Epithelial cell of esophagus (primary cell): ENCODE results near the gene ADO.

ENCODE experiments used
- DNase-seq: peaks from one replicate; pipeline ENCODE4 v3.0.0; 2010; ENCODE audit warnings: low read depth
- H3K4me3 ChIP-seq: 2 replicates; pipeline ENCODE4 v1.5.1; 2011; ENCODE audit warnings: mild to moderate bottlenecking, low read length, control low read depth
- CTCF ChIP-seq: IDR thresholded peaks from 2 replicates; pipeline ENCODE4 v1.5.1; 2011; ENCODE audit warnings: low read depth, mild to moderate bottlenecking, low read length, control low read depth, inconsistent platforms; ENCODE audit not compliant: insufficient read depth; ENCODE audit errors: missing control alignments

Gene ADO

GRCh38 chr10:62805231-62806099 lies 945 bp downstream of the ADO start:
- DNase-seq, result peak; percentile 52
- peak overlapping the region; percentile 75 for H3K4me3 ChIP-seq
- TF ChIP-seq CTCF, result no peak

DNA sequence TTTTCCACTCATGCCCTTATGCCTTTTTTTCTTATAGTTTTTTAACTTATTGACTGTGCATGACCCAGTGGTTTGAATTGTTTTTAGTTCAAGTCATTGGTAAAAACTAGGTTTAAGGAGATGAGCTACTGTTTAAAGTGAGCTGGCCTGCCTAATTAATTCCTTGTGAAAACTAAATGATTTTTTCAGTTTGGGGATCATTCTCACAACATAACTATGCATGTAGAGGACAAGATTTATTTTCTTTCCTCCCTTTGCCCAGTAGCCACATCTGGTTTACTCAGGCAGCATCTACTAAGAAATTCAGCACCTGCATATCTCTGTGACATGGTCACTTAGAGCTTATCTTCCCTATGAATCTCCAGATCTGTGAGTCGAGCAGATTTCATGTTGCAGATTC lies 1.7 kb downstream of the ADO start:
- TF ChIP-seq CTCF, result no peak
- DNase-seq, result no peak
- H3K4me3 ChIP-seq, result peak overlapping the region; percentile 75

DNA sequence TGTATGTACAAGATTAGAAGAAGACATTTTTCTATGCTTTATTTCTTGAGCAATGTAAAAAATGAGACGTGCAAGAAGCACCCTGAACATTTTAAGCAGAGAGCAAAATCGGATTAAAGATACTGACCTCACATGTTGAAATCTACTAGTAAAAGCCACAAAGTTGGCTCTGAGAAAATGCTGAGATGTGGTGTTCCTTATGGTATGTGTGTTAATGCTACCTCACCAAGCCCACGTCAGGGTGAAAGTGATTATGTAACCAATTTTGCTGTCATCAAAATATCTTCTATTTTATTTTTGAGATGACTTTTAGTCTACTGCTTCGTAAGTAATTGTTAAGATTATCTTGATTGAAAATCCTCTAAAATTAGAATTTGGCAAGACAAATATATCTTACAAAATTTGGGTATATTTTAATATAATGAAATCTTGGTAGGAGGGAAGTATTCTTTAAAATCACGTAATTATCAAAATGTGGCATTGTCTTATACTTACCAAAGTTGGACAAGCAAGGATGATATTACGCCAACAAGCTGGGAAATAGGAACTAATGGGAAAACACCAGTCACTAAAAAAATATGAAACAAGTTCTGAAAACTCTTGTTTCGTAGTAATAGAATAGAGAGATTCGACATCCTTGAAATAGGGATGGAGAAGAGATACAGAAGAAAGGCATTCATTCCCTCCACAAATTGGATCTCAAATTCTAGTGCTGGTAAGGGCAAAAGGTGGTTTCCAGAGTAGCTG lies 5.8 kb downstream of the ADO start:
- no peak for TF ChIP-seq CTCF
- DNase-seq, result no peak
- no peak overlapping the region for H3K4me3 ChIP-seq

DNA sequence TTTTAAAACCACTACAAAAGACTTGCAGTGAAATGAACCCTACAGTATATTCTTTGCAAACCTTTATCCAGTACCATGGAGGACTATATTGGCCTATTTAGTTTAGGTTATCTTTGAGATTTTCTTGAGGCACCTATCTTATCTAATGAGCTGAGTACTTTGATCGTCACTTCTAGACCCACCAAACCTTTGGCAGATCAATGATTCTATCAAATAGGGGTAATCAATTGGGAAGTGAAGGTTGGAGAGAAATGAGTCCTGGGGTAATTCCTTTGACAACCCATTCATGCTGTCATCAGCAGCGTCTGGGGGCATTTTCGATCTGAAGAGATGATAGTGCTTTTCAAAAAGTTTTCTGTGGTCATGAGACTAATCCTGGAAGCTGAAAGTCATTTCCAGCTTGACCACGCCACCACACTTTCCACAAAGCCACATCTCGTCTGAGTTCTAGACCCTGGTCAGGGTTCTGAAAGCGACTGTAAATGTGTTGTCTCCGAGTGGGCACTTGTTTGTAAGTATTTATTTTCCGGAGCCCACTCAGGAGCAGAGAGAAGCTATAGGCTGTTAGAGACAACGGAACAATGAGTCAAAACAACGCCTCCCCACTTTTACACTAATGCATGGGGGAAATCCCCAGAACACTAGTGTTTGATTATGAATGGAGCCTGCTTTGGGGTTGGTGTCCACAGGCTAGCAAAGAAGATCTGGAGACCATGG lies 6.8 kb downstream of the ADO start:
- no peak for DNase-seq
- TF ChIP-seq CTCF, result no peak
- no peak overlapping the region for H3K4me3 ChIP-seq

- TF ChIP-seq CTCF, result no peak
- H3K4me3 ChIP-seq, result no peak overlapping the region
- no peak for DNase-seq
Measured at GRCh38 chr10:62812672-62813439, 8.3 kb downstream of the ADO start.

- DNase-seq, result no peak
- no peak overlapping the region for H3K4me3 ChIP-seq
- TF ChIP-seq CTCF, result no peak
Measured at GRCh38 chr10:62813453-62813852, 8.9 kb downstream of the ADO start.
